HepG2 (cell line): Measurements from ENCODE around the gene TMEM14C. TPM values are rescaled to one million over a fixed set of nuclear protein-coding genes. Genes with fewer than 3 reads are reported as not detected.

ENCODE experiments used
- ATAC-seq: fragments of 200-7000 bp; cut with Tn5 transposase; 3 replicates; pipeline ENCODE4 v1.9.1; 2020; ENCODE audit warnings: mild to moderate bottlenecking, moderate library complexity
- BruUV-seq: library from RNA; stranded (reverse); fragments of 400-500 nt; replicated peaks from 2 replicates; lab custom pipeline; 2021; lab: Mats Ljungman, UMichigan
- CTCF ChIA-PET: fragments of 300-600 bp; formaldehyde crosslinking; extraction: SDS; loops from one replicate; lab custom pipeline; 2021; ENCODE audit warnings: low total read pairs, inconsistent platforms, low intra/inter-chr PET ratio; lab: Yijun Ruan, JAX
- POLR2A ChIA-PET: fragments of 350-600 bp; sonication (Branson Sonifier 250); formaldehyde crosslinking; loops from one replicate; lab custom pipeline; 2020; ENCODE audit warnings: antibody characterized with exemption, inconsistent platforms; lab: Yijun Ruan, JAX
- DNase-seq: peaks from one replicate; pipeline ENCODE4 v3.0.0-alpha.2; 2015; ENCODE audit warnings: low spot score
- FAIRE-seq: peaks from 3 replicates; lab custom pipeline; 2011; peaks lifted over from hg19 to GRCh38; lab: Jason Lieb, UNC
- H2AFZ ChIP-seq: one replicate; pipeline ENCODE4 v1.6.1; 2011; ENCODE audit warnings: low read length, inconsistent platforms
- H3K27ac ChIP-seq: fragments of 300-600 bp; 3 replicates; pipeline ENCODE4 v1.8.0; 2011; ENCODE audit warnings: mixed run types, mild to moderate bottlenecking, mixed read lengths, low read length, inconsistent platforms; ENCODE audit not compliant: insufficient read depth; ENCODE audit errors: extremely low read length
- H3K27me3 ChIP-seq, 2 experiments: fragments of 200-600 bp in 1 of 2; 2 replicates in 1 of 2; 3 replicates in 1 of 2; pipeline versions ENCODE4 v1.6.0 to v1.8.0; 2011; ENCODE audit warnings: low read length in 2 of 2, mild to moderate bottlenecking in 2 of 2, moderate library complexity in 2 of 2, inconsistent platforms in 1 of 2; ENCODE audit not compliant: insufficient read depth in 2 of 2, control insufficient read depth in 1 of 2
- H3K36me3 ChIP-seq, 2 experiments: fragments of 200-600 bp in 1 of 2; replicated peaks in 1 of 2; 2 replicates in 1 of 2; 3 replicates in 1 of 2; pipeline versions ENCODE4 v1.5.1 to v1.8.0; 2011; ENCODE audit warnings: low read length in 2 of 2, inconsistent platforms in 1 of 2; ENCODE audit not compliant: insufficient read depth in 2 of 2, control insufficient read depth in 1 of 2
- H3K4me1 ChIP-seq: 2 replicates; pipeline ENCODE4 v1.5.1; 2012; ENCODE audit warnings: low read length, inconsistent platforms; ENCODE audit not compliant: insufficient read depth
- H3K4me2 ChIP-seq: 2 replicates; pipeline ENCODE4 v1.6.0; 2011; ENCODE audit warnings: low read depth, low read length, inconsistent platforms
- H3K4me3 ChIP-seq, 3 experiments: fragments of 200-600 bp in 1 of 3; sonication (generic), shearing (Covaris generic) in 1 of 3; replicated peaks in 1 of 3; 2 replicates each; pipeline ENCODE4 v1.5.1; 2011 to 2016; ENCODE audit warnings: low read length in 3 of 3, inconsistent platforms in 2 of 3, low read depth in 2 of 3, mild to moderate bottlenecking in 2 of 3, control low read depth in 1 of 3, mixed read lengths in 1 of 3; ENCODE audit not compliant: insufficient read depth in 1 of 3
- H3K79me2 ChIP-seq: one replicate; pipeline ENCODE4 v1.6.1; 2011; ENCODE audit warnings: low read length, inconsistent platforms; ENCODE audit not compliant: insufficient read depth
- H3K9ac ChIP-seq: 2 replicates; pipeline ENCODE4 v1.6.0; 2011; ENCODE audit warnings: mild to moderate bottlenecking, low read depth, low read length, inconsistent platforms; ENCODE audit not compliant: insufficient read depth
- H3K9me3 ChIP-seq: 2 replicates; pipeline ENCODE4 v1.5.1; 2012; ENCODE audit warnings: mild to moderate bottlenecking, low read length
- H4K20me1 ChIP-seq: 2 replicates; pipeline ENCODE4 v1.6.0; 2011; ENCODE audit warnings: inconsistent platforms, mild to moderate bottlenecking, low read length, moderate library complexity; ENCODE audit not compliant: insufficient read depth
- ASH2L ChIP-seq: fragments of 300-600, 200-600 bp; sonication (generic); IDR thresholded peaks from 2 replicates; pipeline ENCODE4 v1.7.0; 2017; ENCODE audit warnings: low read depth, mild to moderate bottlenecking, moderate library complexity, mixed read lengths, low read length; ENCODE audit not compliant: insufficient read length
- FIP1L1 ChIP-seq: fragments of 200-400 bp; formaldehyde crosslinking; IDR thresholded peaks from 2 replicates; pipeline ENCODE4 v1.6.1; 2018; ENCODE audit warnings: low read depth, mild to moderate bottlenecking, low read length, moderate library complexity, borderline replicate concordance; ENCODE audit not compliant: insufficient read depth
- FOXK1 ChIP-seq: sonication (generic); formaldehyde crosslinking; IDR thresholded peaks from 2 replicates; pipeline ENCODE4 v1.4.0; 2020; ENCODE audit warnings: low read depth, missing genetic modification reagents, borderline replicate concordance
- FUBP1 ChIP-seq: sonication (generic); formaldehyde crosslinking; IDR thresholded peaks from 2 replicates; pipeline ENCODE4 v1.5.1; 2020; ENCODE audit warnings: missing genetic modification reagents, mild to moderate bottlenecking, borderline replicate concordance
- HOXA7 ChIP-seq: sonication (generic); formaldehyde crosslinking; IDR thresholded peaks from 2 replicates; pipeline ENCODE4 v1.8.1; 2022; ENCODE audit warnings: mild to moderate bottlenecking, missing genetic modification reagents, moderate library complexity
- KAT2B ChIP-seq: fragments of 150-350 bp; IDR thresholded peaks from 2 replicates; pipeline ENCODE4 v1.6.1; 2014; ENCODE audit warnings: low read depth, low read length, borderline replicate concordance
- KLF6 ChIP-seq: IDR thresholded peaks from 2 replicates; pipeline ENCODE4 v1.8.0; 2016; ENCODE audit warnings: missing biosample characterization, missing genetic modification reagents
- MAF1 ChIP-seq: sonication (generic); formaldehyde crosslinking; IDR thresholded peaks from 2 replicates; pipeline ENCODE4 v1.5.0; 2020; ENCODE audit warnings: missing genetic modification reagents, borderline replicate concordance
- MIXL1 ChIP-seq: IDR thresholded peaks from 2 replicates; pipeline ENCODE4 v1.6.1; 2016
- PHF5A ChIP-seq: IDR thresholded peaks from one replicate; pipeline ENCODE4 v1.6.1; 2018; ENCODE audit warnings: low read depth, missing genetic modification reagents; ENCODE audit not compliant: unreplicated experiment
- THYN1 ChIP-seq: sonication (generic); formaldehyde crosslinking; IDR thresholded peaks from 2 replicates; pipeline ENCODE4 v1.8.1; 2023; ENCODE audit warnings: low read depth, mild to moderate bottlenecking, moderate library complexity, missing genetic modification reagents, borderline replicate concordance
- ZBTB21 ChIP-seq: sonication (generic); formaldehyde crosslinking; IDR thresholded peaks from 2 replicates; pipeline ENCODE4 v1.4.0; 2020; ENCODE audit warnings: missing genetic modification reagents
- ZFP36L1 ChIP-seq: sonication (generic); formaldehyde crosslinking; IDR thresholded peaks from 2 replicates; pipeline ENCODE4 v1.8.0; 2022; ENCODE audit warnings: mild to moderate bottlenecking, missing genetic modification reagents, moderate library complexity
- ZNF136 ChIP-seq: sonication (generic); formaldehyde crosslinking; IDR thresholded peaks from 2 replicates; pipeline ENCODE4 v1.8.1; 2022; ENCODE audit warnings: low read depth, mild to moderate bottlenecking, moderate library complexity, missing genetic modification reagents
- ZNF451 ChIP-seq: sonication (generic); formaldehyde crosslinking; IDR thresholded peaks from 2 replicates; pipeline ENCODE4 v1.5.0; 2020; ENCODE audit warnings: mild to moderate bottlenecking, missing genetic modification reagents
- ZNF704 ChIP-seq: sonication (generic); formaldehyde crosslinking; IDR thresholded peaks from 2 replicates; pipeline ENCODE4 v1.8.1; 2023; ENCODE audit warnings: mild to moderate bottlenecking, inconsistent platforms, moderate library complexity, missing genetic modification reagents, borderline replicate concordance
- WGBS: methylation state at CpG from one replicate; pipeline ENCODE4 v1.1.6; 2017; ENCODE audit warnings: low lambda C conversion rate; 5-methylcytosine and 5-hydroxymethylcytosine counted together
- in situ Hi-C: cut with HindIII; loops from 2 replicates; pipeline ENCODE4 v1.10.0; 2017; ENCODE audit warnings: low pct_unique_long_range_greater_than_20kb; ENCODE audit not compliant: extremely low pct_ligation_motif_present
- intact Hi-C: fragments of 100-400 bp; cut with micrococcal nuclease; formaldehyde crosslinking; loops from one replicate; pipeline ENCODE4 v1.10.0; 2022; ENCODE audit not compliant: unreplicated experiment
- polyA plus RNA-seq, 8 experiments: library from polyadenylated mRNA; depleted of rRNA in 3 of 8; stranded (reverse) in 7 of 8; unstranded in 1 of 8; fragments of >200 nt; fragmentation: Illumina TruSeq in 4 of 8; extraction: Trizol in 4 of 8; gene quantifications; 2 replicates each; pipeline versions ENCODE4 v1.2.1 to v1.2.3, GENCODE V29; 2011 to 2016; ENCODE audit warnings: low read depth in 4 of 8, missing spikeins in 1 of 8, mixed read lengths in 1 of 8; ENCODE audit not compliant: insufficient read depth in 1 of 8
- total RNA-seq, 5 experiments: library from RNA; depleted of rRNA; stranded (reverse); fragments of >200 nt; fragmentation: Illumina TruSeq; extraction: Trizol; gene quantifications; 2 replicates each; pipeline ENCODE4 v1.2.3, GENCODE V29; 2016; ENCODE audit warnings: low read depth in 1 of 5

The TMEM14C gene
- total and polyA plus RNA-seq, 2 of the 13 experiments (the other 11 are each of a cell fraction or from before 2014, with no cell fraction given) = 184 TPM

- peak overlapping the region; percentile 48 for H2AFZ ChIP-seq
- POLR2A ChIA-PET = interaction anchor here (0.6 to 5.1 kb wide), 12 partner anchors 9 to 224 kb away, joined by 3 to 332 read pairs (median 4); partner anchors contain the start of genes C6orf52, PAK1IP1 and TMEM14C
- H4K20me1 ChIP-seq = no peaks in the 10 kb centered on the region
- CTCF ChIA-PET = no interaction called here
- H3K27ac ChIP-seq = peak overlapping the region; percentile 65
- H3K4me2 ChIP-seq = peak overlapping the region; percentile 88
- peaks cover 38% of the 10 kb centered on the region for H3K79me2 ChIP-seq
- TSS peak; percentile 91 for BruUV-seq
- H3K36me3 ChIP-seq = peaks cover 9 to 20% of the 10 kb centered on the region in 2 experiments; a peak in 4 of 5 replicates
- peak overlapping the region; percentile 45 to 84 (median 62); a peak in 5 of 6 replicates for H3K4me3 ChIP-seq
- no peaks in the 10 kb centered on the region for H3K9me3 ChIP-seq
- H3K4me1 ChIP-seq = peaks cover 29% of the 10 kb centered on the region
- H3K27me3 ChIP-seq = no peaks in the 10 kb centered on the region
- DNase-seq (no peak), ATAC-seq (no peak), FAIRE-seq (no peak)
- intact Hi-C loops (loop anchor here (1.0 to 5.0 kb wide), 3 partner anchors 24 to 240 kb away; partner anchors contain the start of genes C6orf52, PAK1IP1 and TMEM14C), in situ Hi-C loops (no loop called here)
- peak overlapping the region; percentile 94 for H3K9ac ChIP-seq
- WGBS = 78% methylated on average over 9 of the region's 9 CpGs
- TF ChIP-seq ZNF136 (CRISPR knock-in tag) = 0 out of 2 replicates have a peak, but pooled peaks have one; percentile 13
- TF ChIP-seq MAF1 (CRISPR knock-in tag) = 0 out of 2 replicates have a peak, but pooled peaks have one; percentile 24
- no peak for TF ChIP-seq MIXL1 (CRISPR knock-in tag)
- no peak for TF ChIP-seq PHF5A (CRISPR knock-in tag)
- no peak for TF ChIP-seq HOXA7 (CRISPR knock-in tag)
- no peak for TF ChIP-seq KAT2B
- TF ChIP-seq ASH2L = no peak
- TF ChIP-seq KLF6 (CRISPR knock-in tag) = no peak
- 0 out of 2 replicates have a peak, but pooled peaks have one; percentile 50 for TF ChIP-seq THYN1
- TF ChIP-seq ZNF704 (CRISPR knock-in tag) = peak; percentile 1; the same call in 1 of the 2 replicates
- no peak for TF ChIP-seq ZNF451 (CRISPR knock-in tag)
- TF ChIP-seq ZBTB21 (CRISPR knock-in tag) = no peak
- TF ChIP-seq FOXK1 (CRISPR knock-in tag) = no peak
- TF ChIP-seq FIP1L1 = no peak
- no peak for TF ChIP-seq ZFP36L1 (CRISPR knock-in tag)
- 0 out of 2 replicates have a peak, but pooled peaks have one; percentile 36 for TF ChIP-seq FUBP1 (CRISPR knock-in tag)
These were observed 24.0 kb downstream of the TMEM14C start for GRCh38 chr6:10746915-10747250.
